COLO668 (cell line): ENCODE results near the gene MACROD2.
"Not testable (repeated sequence)": the region's sequence is repeated elsewhere in the genome, so short reads cannot be mapped to it uniquely, and the experiment has no call there.

ENCODE experiments used
- DNase-seq: peaks from one replicate; lab custom pipeline; 2025; ENCODE audit not compliant: unreplicated experiment; lab: John Stamatoyannopoulos, UW

MACROD2 gene

GRCh38 chr20:14966203-14966602 lies 970.9 kb downstream of the MACROD2 start:
- DNase-seq, result no peak

GRCh38 chr20:14966808-14967207 lies 971.5 kb downstream of the MACROD2 start:
- DNase-seq, result no peak

GRCh38 chr20:14972256-14972655 lies 976.9 kb downstream of the MACROD2 start:
- no peak for DNase-seq

- no peak for DNase-seq
These were observed 977.4 kb downstream of the MACROD2 start for GRCh38 chr20:14972690-14973089.

GRCh38 chr20:14979453-14979986 lies 984.2 kb downstream of the MACROD2 start:
- DNase-seq, result no peak

GRCh38 chr20:14981486-14981885 lies 986.2 kb downstream of the MACROD2 start:
- not testable (repeated sequence) for DNase-seq

GRCh38 chr20:14982324-14982723 lies 987.0 kb downstream of the MACROD2 start:
- not testable (repeated sequence) for DNase-seq

- no peak for DNase-seq
These were observed 989.0 kb downstream of the MACROD2 start for GRCh38 chr20:14984305-14984704.

- DNase-seq, result no peak
These were observed 989.7 kb downstream of the MACROD2 start for GRCh38 chr20:14984768-14985622.

GRCh38 chr20:14986026-14986655 lies 990.8 kb downstream of the MACROD2 start:
- peak; percentile 63 for DNase-seq

GRCh38 chr20:14986656-14987055 lies 991.3 kb downstream of the MACROD2 start:
- no peak for DNase-seq

- no peak for DNase-seq
These were observed 994.4 kb downstream of the MACROD2 start for GRCh38 chr20:14989535-14990290.

- DNase-seq, result no peak
These were observed 995.7 kb downstream of the MACROD2 start for GRCh38 chr20:14991023-14991422.

- DNase-seq, result no peak
These were observed 996.8 kb downstream of the MACROD2 start for GRCh38 chr20:14992153-14992552.

- no peak for DNase-seq
These were observed 997.6 kb downstream of the MACROD2 start for GRCh38 chr20:14992961-14993360.

- no peak for DNase-seq
These were observed 1001.8 kb downstream of the MACROD2 start for GRCh38 chr20:14996883-14997672.

GRCh38 chr20:14997791-14998190 lies 1002.5 kb downstream of the MACROD2 start:
- DNase-seq, result no peak

- DNase-seq, result no peak
These were observed 1010.1 kb downstream of the MACROD2 start for GRCh38 chr20:15005300-15005986.

GRCh38 chr20:15011631-15012030 lies 1016.3 kb downstream of the MACROD2 start:
- DNase-seq, result no peak

GRCh38 chr20:15012566-15012965 lies 1017.2 kb downstream of the MACROD2 start:
- peak; percentile 83 for DNase-seq
